ENCODE data around the gene PRKACA. TPM values are rescaled to one million over a fixed set of nuclear protein-coding genes. Genes with fewer than 3 reads are reported as not detected.

The PRKACA gene
- total and polyA plus RNA-seq, 2 donors (not counting 3 experiments of a cell fraction or from before 2014, with no cell fraction given): 44.2 to 97.5 TPM

- intact Hi-C loops (cut with micrococcal nuclease): no loop called here
- Histone ChIP-seq H3K9me1 (replicated peaks; ENCODE audit: control insufficient read depth, extremely low read depth, insufficient read depth, low read length) (no peaks in the 10 kb centered on the region), H3K9ac (replicated peaks; ENCODE audit: extremely low read depth, insufficient read depth, low read length) (no peak overlapping the region), H3K9me3 (replicated peaks; ENCODE audit: control insufficient read depth, insufficient read depth, low read length) (no peaks in the 10 kb centered on the region), H3K4me3 (replicated peaks in 1 of 3; ENCODE audit: insufficient read depth in 1 of 3, low read depth in 1 of 3, low read length in 3 of 3) (no peak overlapping the region), H3K4me1 (ENCODE audit: control insufficient read depth, extremely low read depth, insufficient read depth, low read length) (peaks cover 8% of the 10 kb centered on the region), H3K4me2 (ENCODE audit: insufficient read depth, low read length) (no peak overlapping the region), H2AFZ (ENCODE audit: low read depth, low read length) (no peak overlapping the region), H3K36me3 (ENCODE audit: control insufficient read depth in 2 of 2, extremely low read depth in 1 of 2, insufficient read depth in 2 of 2, low read length in 2 of 2) (no peaks in the 10 kb centered on the region), H3K27me3 (ENCODE audit: control insufficient read depth in 2 of 2, insufficient read depth in 2 of 2, low read length in 2 of 2) (no peaks in the 10 kb centered on the region), H4K20me1 (replicated peaks; ENCODE audit: control insufficient read depth, extremely low read depth, insufficient read depth, low read length) (no peaks in the 10 kb centered on the region), H3K27ac (ENCODE audit: insufficient read depth, low read depth, low read length) (no peak overlapping the region), H3K79me2 (ENCODE audit: control insufficient read depth, insufficient read depth, low read length) (no peaks in the 10 kb centered on the region)
- ChIA-PET POLR2A (no interaction called here), CTCF (interaction anchor here (1.8 kb wide), 1 partner anchor 206 kb away, joined by 4 read pairs; no protein-coding TSS in a partner anchor)
- FAIRE-seq (no peak), DNase-seq (ENCODE audit: low read depth, low spot score) (no peak)
- TF ChIP-seq GATA2 (IDR thresholded peaks at IDR 0.05; ENCODE audit: insufficient read depth, insufficient read length, low read depth, low read length): no peak
- no peak for TF ChIP-seq JUN (IDR thresholded peaks at IDR 0.05; ENCODE audit: borderline replicate concordance, insufficient read depth, insufficient read length, low read depth)
- TF ChIP-seq EZH2 (IDR thresholded peaks at IDR 0.05; ENCODE audit: borderline replicate concordance, low read depth, low read length, severe bottlenecking): no peak
- no peak for TF ChIP-seq POLR2AphosphoS5 (IDR thresholded peaks at IDR 0.05; ENCODE audit: insufficient read depth, low read depth, low read length)
- TF ChIP-seq FOS (IDR thresholded peaks at IDR 0.05; ENCODE audit: borderline replicate concordance, insufficient read depth, low read length): no peak
- no TSS peak for BruUV-seq (replicated peaks)
- dilution Hi-C loops (cut with MboI; ENCODE audit: extremely low pct_ligation_motif_present, low sequenced_read_pairs): no loop called here
Observed at GRCh38 chr19:14142262-14143190, 25.0 kb upstream of the PRKACA start.

GRCh38 chr19:14141041-14141440 lies 23.5 kb upstream of the PRKACA start:
- DNase-seq (ENCODE audit: low read depth, low spot score): no peak
- no peak overlapping the region for H2AFZ ChIP-seq (ENCODE audit: low read depth, low read length)

More at GRCh38 chr19:14141041-14141440, 23.5 kb upstream of the PRKACA start:
- Histone ChIP-seq H3K9me1 (replicated peaks; ENCODE audit: control insufficient read depth, extremely low read depth, insufficient read depth, low read length) (no peaks in the 10 kb centered on the region), H3K27ac (ENCODE audit: insufficient read depth, low read depth, low read length) (no peak overlapping the region), H3K4me2 (ENCODE audit: insufficient read depth, low read length) (no peak overlapping the region), H4K20me1 (replicated peaks; ENCODE audit: control insufficient read depth, extremely low read depth, insufficient read depth, low read length) (no peaks in the 10 kb centered on the region), H3K4me3 (replicated peaks in 1 of 3; ENCODE audit: insufficient read depth in 1 of 3, low read depth in 1 of 3, low read length in 3 of 3) (no peak overlapping the region), H3K27me3 (ENCODE audit: control insufficient read depth in 2 of 2, insufficient read depth in 2 of 2, low read length in 2 of 2) (no peaks in the 10 kb centered on the region), H3K9ac (replicated peaks; ENCODE audit: extremely low read depth, insufficient read depth, low read length) (no peak overlapping the region), H3K9me3 (replicated peaks; ENCODE audit: control insufficient read depth, insufficient read depth, low read length) (no peaks in the 10 kb centered on the region), H3K36me3 (ENCODE audit: control insufficient read depth in 2 of 2, extremely low read depth in 1 of 2, insufficient read depth in 2 of 2, low read length in 2 of 2) (no peaks in the 10 kb centered on the region), H3K79me2 (ENCODE audit: control insufficient read depth, insufficient read depth, low read length) (no peaks in the 10 kb centered on the region), H3K4me1 (ENCODE audit: control insufficient read depth, extremely low read depth, insufficient read depth, low read length) (peaks cover 8% of the 10 kb centered on the region)
- no peak for FAIRE-seq
- no TSS peak for BruUV-seq (replicated peaks)
- intact Hi-C loops (cut with micrococcal nuclease): no loop called here
- no peak for TF ChIP-seq FOS (IDR thresholded peaks at IDR 0.05; ENCODE audit: borderline replicate concordance, insufficient read depth, low read length)
- no peak for TF ChIP-seq EZH2 (IDR thresholded peaks at IDR 0.05; ENCODE audit: borderline replicate concordance, low read depth, low read length, severe bottlenecking)
- no peak for TF ChIP-seq GATA2 (IDR thresholded peaks at IDR 0.05; ENCODE audit: insufficient read depth, insufficient read length, low read depth, low read length)
- TF ChIP-seq CTCF (IDR thresholded peaks at IDR 0.05; ENCODE audit: extremely low read depth in 1 of 2, insufficient read depth in 1 of 2, low read depth in 1 of 2, low read length in 2 of 2): no peak
- TF ChIP-seq POLR2AphosphoS5 (IDR thresholded peaks at IDR 0.05; ENCODE audit: insufficient read depth, low read depth, low read length): no peak
- TF ChIP-seq MYC (IDR thresholded peaks at IDR 0.05; ENCODE audit: low read depth, low read length): no peak
- CTCF ChIA-PET: interaction anchor here (1.1 to 2.3 kb wide), 2 partner anchors 207 to 275 kb away, joined by 3 to 12 read pairs; no protein-coding TSS in a partner anchor
- POLR2A ChIA-PET: no interaction called here
- dilution Hi-C loops (cut with MboI; ENCODE audit: extremely low pct_ligation_motif_present, low sequenced_read_pairs): no loop called here

Data from endothelial cell of umbilical vein (primary cell).